OCI-LY1 (cell line): ENCODE data around the gene TMEM181.
"Not testable (repeated sequence)": the region's sequence is repeated elsewhere in the genome, so short reads cannot be mapped to it uniquely, and the experiment has no call there.

Experiments used
- H2AFZ ChIP-seq: fragments of 200-600 bp; sonication (generic), shearing (Covaris generic); 2 replicates; pipeline ENCODE4 v1.6.0; 2014; ENCODE audit warnings: antibody characterized with exemption, mild to moderate bottlenecking, low read length
- H3F3A ChIP-seq: fragments of 200-600 bp; sonication (generic), shearing (Covaris generic); 2 replicates; pipeline ENCODE4 v1.6.0; 2014; ENCODE audit warnings: mild to moderate bottlenecking, antibody characterized with exemption, low read length, moderate library complexity; ENCODE audit not compliant: insufficient read depth
- H3K27ac ChIP-seq: fragments of 200-600 bp; sonication (generic); 2 replicates; pipeline ENCODE4 v1.5.1; 2014; ENCODE audit warnings: low read length, mixed run types, mild to moderate bottlenecking, low read depth; ENCODE audit not compliant: poor library complexity, severe bottlenecking
- H3K27me3 ChIP-seq: fragments of 200-600 bp; sonication (generic); 2 replicates; pipeline ENCODE4 v1.6.0; 2014; ENCODE audit warnings: antibody characterized with exemption, mild to moderate bottlenecking, low read length, moderate library complexity; ENCODE audit not compliant: insufficient read depth
- H3K36me3 ChIP-seq: fragments of 200-600 bp; sonication (generic); 2 replicates; pipeline ENCODE4 v1.6.1; 2014; ENCODE audit warnings: mild to moderate bottlenecking, antibody characterized with exemption, low read length, moderate library complexity, mixed read lengths; ENCODE audit not compliant: insufficient read depth
- H3K4me1 ChIP-seq: fragments of 200-600 bp; sonication (generic); 2 replicates; pipeline ENCODE4 v1.5.1; 2014; ENCODE audit warnings: mild to moderate bottlenecking, low read length, moderate library complexity; ENCODE audit not compliant: insufficient read depth, severe bottlenecking
- H3K4me2 ChIP-seq: fragments of 200-600 bp; sonication (generic), shearing (Covaris generic); 2 replicates; pipeline ENCODE4 v1.6.1; 2014; ENCODE audit warnings: low read length
- H3K4me3 ChIP-seq: fragments of 200-600 bp; sonication (generic); 2 replicates; pipeline ENCODE4 v1.5.1; 2014; ENCODE audit warnings: low read length, low read depth, mild to moderate bottlenecking, mixed read lengths; ENCODE audit not compliant: poor library complexity, severe bottlenecking
- H3K79me2 ChIP-seq: fragments of 200-600 bp; shearing (Covaris generic); 2 replicates; pipeline ENCODE4 v1.6.1; 2016; ENCODE audit warnings: mixed run types, low read length, mixed read lengths; ENCODE audit not compliant: insufficient read depth
- H3K9ac ChIP-seq: fragments of 200-600 bp; sonication (generic), shearing (Covaris generic); 2 replicates; pipeline ENCODE4 v1.6.1; 2014; ENCODE audit warnings: mild to moderate bottlenecking, low read length, mixed read lengths
- H3K9me2 ChIP-seq: fragments of 200-600 bp; sonication (generic), shearing (Covaris generic); 2 replicates; pipeline ENCODE4 v1.6.1; 2014; ENCODE audit warnings: low read depth, mild to moderate bottlenecking, low read length, mixed read lengths
- H3K9me3 ChIP-seq: fragments of 200-600 bp; shearing (Covaris generic); 2 replicates; pipeline ENCODE4 v1.6.1; 2014; ENCODE audit warnings: low read length, mixed read lengths
- H4K20me1 ChIP-seq: fragments of 200-600 bp; sonication (generic), shearing (Covaris generic); 2 replicates; pipeline ENCODE4 v1.6.0; 2016; ENCODE audit warnings: mild to moderate bottlenecking, low read length; ENCODE audit not compliant: insufficient read depth
- CTCF ChIP-seq: fragments of 200-600 bp; sonication (generic), shearing (Covaris generic); IDR thresholded peaks from 2 replicates; pipeline ENCODE4 v1.5.1; 2017; ENCODE audit warnings: mild to moderate bottlenecking, antibody characterized with exemption, low read length, moderate library complexity, mixed read lengths
- EZH2 ChIP-seq: fragments of 200-600 bp; sonication (generic), shearing (Covaris generic); IDR thresholded peaks from 2 replicates; pipeline ENCODE4 v1.8.0; 2017; ENCODE audit warnings: borderline replicate concordance, mixed run types, mild to moderate bottlenecking, antibody characterized with exemption, low read length, moderate library complexity, mixed read lengths

The TMEM181 gene

GRCh38 chr6:158672726-158673125, 112.8 kb downstream of the TMEM181 start:
- TF ChIP-seq CTCF (no peak), EZH2 (no peak)
- Histone ChIP-seq H3K27me3 (no peaks in the 10 kb centered on the region; the same call in 1 of the 2 replicates), H3K4me1 (no peaks in the 10 kb centered on the region), H3K4me2 (no peak overlapping the region), H3K4me3 (no peak overlapping the region), H3K9me3 (no peaks in the 10 kb centered on the region), H3K79me2 (no peaks in the 10 kb centered on the region), H2AFZ (no peak overlapping the region), H3K9ac (no peak overlapping the region), H3K9me2 (no peaks in the 10 kb centered on the region), H4K20me1 (no peaks in the 10 kb centered on the region), H3K27ac (no peak overlapping the region), H3K36me3 (no peaks in the 10 kb centered on the region), H3F3A (no peaks in the 10 kb centered on the region)

GRCh38 chr6:158674342-158675131, 114.6 kb downstream of the TMEM181 start:
- Histone ChIP-seq H4K20me1 (no peaks in the 10 kb centered on the region), H3K9ac (no peak overlapping the region), H3K36me3 (no peaks in the 10 kb centered on the region), H3K79me2 (no peaks in the 10 kb centered on the region), H3K9me2 (no peaks in the 10 kb centered on the region), H3K9me3 (no peaks in the 10 kb centered on the region), H3K27me3 (no peaks in the 10 kb centered on the region), H2AFZ (no peak overlapping the region), H3K4me2 (no peak overlapping the region), H3K27ac (no peak overlapping the region), H3K4me3 (no peak overlapping the region), H3K4me1 (no peaks in the 10 kb centered on the region), H3F3A (no peaks in the 10 kb centered on the region)
- no peak for TF ChIP-seq EZH2
- TF ChIP-seq CTCF = no peak

GRCh38 chr6:158677094-158677493, 117.2 kb downstream of the TMEM181 start:
- not testable (repeated sequence) for H3K4me3 ChIP-seq, H3K9ac ChIP-seq, H3K4me1 ChIP-seq, H3K27ac ChIP-seq, H3K9me2 ChIP-seq, H2AFZ ChIP-seq, H3K79me2 ChIP-seq, H3K36me3 ChIP-seq, H3K27me3 ChIP-seq, H3K4me2 ChIP-seq, H4K20me1 ChIP-seq, H3K9me3 ChIP-seq, H3F3A ChIP-seq
